GM23248 (cell line): ENCODE measurements around the gene BAHCC1.

Experiments used
- EZH2 ChIP-seq: fragments of 200-600 bp; sonication (generic); IDR thresholded peaks from 2 replicates; pipeline ENCODE4 v1.6.1; 2018; ENCODE audit warnings: antibody characterized with exemption, mild to moderate bottlenecking; ENCODE audit not compliant: insufficient read depth, poor library complexity, severe bottlenecking
- EZH2phosphoT487 ChIP-seq: fragments of 200-600 bp; sonication (generic); IDR thresholded peaks from 2 replicates; pipeline ENCODE4 v1.6.1; 2018; ENCODE audit warnings: antibody characterized with exemption, moderate library complexity, mild to moderate bottlenecking, low read depth; ENCODE audit not compliant: insufficient read depth

- no peak for TF ChIP-seq EZH2
- no peak for TF ChIP-seq EZH2phosphoT487
Observed at GRCh38 chr17:81445642-81446503, 50.6 kb downstream of the BAHCC1 start.
